Liver (tissue), 9 donors: ENCODE results near the gene TSPAN19. TPM values are rescaled to one million over a fixed set of nuclear protein-coding genes. Genes with fewer than 3 reads are reported as not detected.

Experiments
- DNase-seq: peaks from one replicate; pipeline ENCODE4 v3.0.0-alpha.2; 2017; ENCODE audit warnings: low spot score
- H3K27ac ChIP-seq, 2 donors: one replicate each; pipeline ENCODE4 v1.7.0; 2013; ENCODE audit warnings: inconsistent platforms in 2 of 2, low read length in 2 of 2, control low read depth in 1 of 2, low read depth in 1 of 2, mild to moderate bottlenecking in 1 of 2
- H3K27me3 ChIP-seq, 4 donors: one replicate each; pipeline versions ENCODE4 v1.6.1 to v1.7.0; 2013; ENCODE audit warnings: low read length in 3 of 4, inconsistent platforms in 1 of 4, mild to moderate bottlenecking in 1 of 4, moderate library complexity in 1 of 4; ENCODE audit not compliant: control insufficient read depth in 4 of 4, insufficient read depth in 4 of 4
- H3K36me3 ChIP-seq, 4 donors: one replicate each; pipeline versions ENCODE4 v1.6.1 to v1.7.0; 2013; ENCODE audit warnings: low read length in 3 of 4, mild to moderate bottlenecking in 3 of 4, low read depth in 1 of 4, moderate library complexity in 1 of 4; ENCODE audit not compliant: control insufficient read depth in 4 of 4, insufficient read depth in 3 of 4
- H3K4me1 ChIP-seq, 4 donors: one replicate each; pipeline versions ENCODE4 v1.6.1 to v1.7.0; 2013; ENCODE audit warnings: low read length in 3 of 4, mild to moderate bottlenecking in 3 of 4, moderate library complexity in 1 of 4; ENCODE audit not compliant: control insufficient read depth in 4 of 4, insufficient read depth in 4 of 4
- H3K4me3 ChIP-seq, 3 donors: one replicate each; pipeline versions ENCODE4 v1.6.1 to v1.7.0; 2013; ENCODE audit warnings: low read length in 3 of 3, control low read depth in 1 of 3, low read depth in 1 of 3, mild to moderate bottlenecking in 1 of 3
- H3K9ac ChIP-seq, 2 donors: one replicate each; pipeline ENCODE4 v1.7.0; 2013; ENCODE audit warnings: low read length in 2 of 2, mild to moderate bottlenecking in 2 of 2, moderate library complexity in 2 of 2, control low read depth in 1 of 2, low read depth in 1 of 2
- H3K9me3 ChIP-seq, 4 donors: one replicate each; pipeline versions ENCODE4 v1.6.1 to v1.7.0; 2013; ENCODE audit warnings: low read length in 3 of 4; ENCODE audit not compliant: control insufficient read depth in 4 of 4
- CTCF ChIP-seq: fragments of 150-350 bp; IDR thresholded peaks from 2 replicates; pipeline ENCODE4 v1.5.1; 2017; ENCODE audit warnings: improper control_type of control experiment, low read depth, low read length; ENCODE audit not compliant: missing input control
- EGR1 ChIP-seq, 2 donors: IDR thresholded peaks; 2 replicates each; pipeline ENCODE4 v1.6.1; 2016 to 2018; ENCODE audit warnings: antibody characterized with exemption in 2 of 2, low read depth in 2 of 2
- FOXA1 ChIP-seq: IDR thresholded peaks from 2 replicates; pipeline ENCODE4 v1.6.1; 2016; ENCODE audit warnings: antibody characterized with exemption
- FOXA2 ChIP-seq: IDR thresholded peaks from 2 replicates; pipeline ENCODE4 v1.6.1; 2016; ENCODE audit warnings: antibody characterized with exemption
- GABPA ChIP-seq, 2 donors: IDR thresholded peaks in 1 of 2; conservative IDR thresholded peaks in 1 of 2; 2 replicates each; pipeline ENCODE4 v1.6.1; 2016; ENCODE audit warnings: antibody characterized with exemption in 2 of 2, mild to moderate bottlenecking in 1 of 2, moderate library complexity in 1 of 2
- HNF4A ChIP-seq, 2 donors: conservative IDR thresholded peaks; 2 replicates each; pipeline ENCODE4 v1.6.1; 2016; ENCODE audit warnings: antibody characterized with exemption in 2 of 2, mild to moderate bottlenecking in 2 of 2
- HNF4G ChIP-seq: IDR thresholded peaks from 2 replicates; pipeline ENCODE4 v1.6.1; 2016; ENCODE audit warnings: antibody characterized with exemption
- JUND ChIP-seq, 2 donors: IDR thresholded peaks; 2 replicates each; pipeline ENCODE4 v1.6.1; 2016; ENCODE audit warnings: antibody characterized with exemption in 2 of 2
- MAX ChIP-seq: IDR thresholded peaks from 2 replicates; pipeline ENCODE4 v1.6.1; 2016; ENCODE audit warnings: antibody characterized with exemption
- NR2F2 ChIP-seq: IDR thresholded peaks from 2 replicates; pipeline ENCODE4 v1.6.1; 2016; ENCODE audit warnings: antibody characterized with exemption
- RAD21 ChIP-seq, 2 donors: IDR thresholded peaks; 2 replicates each; pipeline ENCODE4 v1.6.1; 2016; ENCODE audit warnings: antibody characterized with exemption in 2 of 2, mild to moderate bottlenecking in 2 of 2
- RXRA ChIP-seq, 2 donors: IDR thresholded peaks; 2 replicates each; pipeline ENCODE4 v1.6.1; 2017 to 2018; ENCODE audit warnings: antibody characterized with exemption in 2 of 2, mild to moderate bottlenecking in 1 of 2
- SP1 ChIP-seq: IDR thresholded peaks from 2 replicates; pipeline ENCODE4 v1.6.1; 2018; ENCODE audit warnings: antibody characterized with exemption, mild to moderate bottlenecking
- TAF1 ChIP-seq: conservative IDR thresholded peaks from 2 replicates; pipeline ENCODE4 v1.6.1; 2016; ENCODE audit warnings: antibody characterized with exemption, mild to moderate bottlenecking
- YY1 ChIP-seq: IDR thresholded peaks from 2 replicates; pipeline ENCODE4 v1.6.1; 2016; ENCODE audit warnings: antibody characterized with exemption, mild to moderate bottlenecking
- WGBS: extraction: QIAGEN DNeasy Blood & Tissue Kit; methylation state at CpG from one replicate; pipeline ENCODE4 v1.1.7; 2013; 5-methylcytosine and 5-hydroxymethylcytosine counted together
- polyA plus RNA-seq, 2 donors: library from polyadenylated mRNA; stranded (reverse) in 1 of 2; unstranded in 1 of 2; fragments of 200-250 nt in 1 of 2; fragments of >200 nt in 1 of 2; fragmentation: Nextera tagmentation in 1 of 2; extraction: Ambion mirVana in 1 of 2; gene quantifications; one replicate each; pipeline versions ENCODE4 v1.2.1 to v1.2.3, GENCODE V29; 2013 to 2015
- total RNA-seq, 2 donors: library from RNA; depleted of rRNA; stranded (reverse); fragments of >200 nt; gene quantifications; one replicate each; pipeline ENCODE4 v1.2.3, GENCODE V29; 2014
- TF ChIP-seq, protein P1 (sequence below): IDR thresholded peaks from 2 replicates; pipeline ENCODE4 v1.6.1; 2016; ENCODE audit warnings: antibody characterized with exemption
- TF ChIP-seq, protein P2 (sequence below): IDR thresholded peaks from 2 replicates; pipeline ENCODE4 v1.6.1; 2016; ENCODE audit warnings: antibody characterized with exemption
- TF ChIP-seq, protein P3 (sequence below): IDR thresholded peaks from 2 replicates; pipeline ENCODE4 v1.6.1; 2016; ENCODE audit warnings: antibody characterized with exemption, mild to moderate bottlenecking
- donor health status: healthy.
- donor health status: healthy.
- donor health status: healthy.
- donor health status: healthy.
- donor health status: healthy.

The TSPAN19 gene
- total RNA-seq: not detected
- not detected for polyA plus RNA-seq

GRCh38 chr12:85036234-85036707 lies at the start of gene TSPAN19, which contains the start of gene LRRIQ1:
Gene TSPAN19, minus strand, starts transcription at chr12:85036277. Its CDS starts 6,331 bp downstream, at chr12:85029946.
Gene LRRIQ1, plus strand, starts transcription at chr12:85036351. Its CDS starts 1,826 bp downstream, at chr12:85038177.
- DNase-seq: peak; percentile 39
- Histone ChIP-seq H3K36me3 (no peaks in the 10 kb centered on the region), H3K4me3 (peak within 1 kb of the TSS in 2 of 3 donors; percentile 18 to 61), H3K9me3 (no peaks in the 10 kb centered on the region), H3K27ac (no peak within 1 kb of the TSS), H3K9ac (no peak within 1 kb of the TSS), H3K4me1 (peaks cover 0 to 7% (median 2%) of the 10 kb centered on the region in 4 donors), H3K27me3 (peaks cover 0 to 7% (median 1%) of the 10 kb centered on the region in 4 donors)
- TF ChIP-seq MAX (no peak), EGR1 (IDR thresholded peaks at IDR 0.05; ENCODE audit: low read depth in 2 of 2) (no peak), FOXA2 (no peak), RAD21 (IDR thresholded peaks at IDR 0.05) (no peak), SP1 (no peak), YY1 (peak; percentile 54), HNF4A (conservative IDR thresholded peaks at IDR 0.05) (no peak)
- TF ChIP-seq, protein P1, sequence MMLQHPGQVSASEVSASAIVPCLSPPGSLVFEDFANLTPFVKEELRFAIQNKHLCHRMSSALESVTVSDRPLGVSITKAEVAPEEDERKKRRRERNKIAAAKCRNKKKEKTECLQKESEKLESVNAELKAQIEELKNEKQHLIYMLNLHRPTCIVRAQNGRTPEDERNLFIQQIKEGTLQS: no peak
- TF ChIP-seq, protein P2, sequence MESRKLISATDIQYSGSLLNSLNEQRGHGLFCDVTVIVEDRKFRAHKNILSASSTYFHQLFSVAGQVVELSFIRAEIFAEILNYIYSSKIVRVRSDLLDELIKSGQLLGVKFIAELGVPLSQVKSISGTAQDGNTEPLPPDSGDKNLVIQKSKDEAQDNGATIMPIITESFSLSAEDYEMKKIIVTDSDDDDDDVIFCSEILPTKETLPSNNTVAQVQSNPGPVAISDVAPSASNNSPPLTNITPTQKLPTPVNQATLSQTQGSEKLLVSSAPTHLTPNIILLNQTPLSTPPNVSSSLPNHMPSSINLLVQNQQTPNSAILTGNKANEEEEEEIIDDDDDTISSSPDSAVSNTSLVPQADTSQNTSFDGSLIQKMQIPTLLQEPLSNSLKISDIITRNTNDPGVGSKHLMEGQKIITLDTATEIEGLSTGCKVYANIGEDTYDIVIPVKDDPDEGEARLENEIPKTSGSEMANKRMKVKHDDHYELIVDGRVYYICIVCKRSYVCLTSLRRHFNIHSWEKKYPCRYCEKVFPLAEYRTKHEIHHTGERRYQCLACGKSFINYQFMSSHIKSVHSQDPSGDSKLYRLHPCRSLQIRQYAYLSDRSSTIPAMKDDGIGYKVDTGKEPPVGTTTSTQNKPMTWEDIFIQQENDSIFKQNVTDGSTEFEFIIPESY: peak; percentile 45
- WGBS: 4% methylated on average over 22 of the region's 22 CpGs

DNA sequence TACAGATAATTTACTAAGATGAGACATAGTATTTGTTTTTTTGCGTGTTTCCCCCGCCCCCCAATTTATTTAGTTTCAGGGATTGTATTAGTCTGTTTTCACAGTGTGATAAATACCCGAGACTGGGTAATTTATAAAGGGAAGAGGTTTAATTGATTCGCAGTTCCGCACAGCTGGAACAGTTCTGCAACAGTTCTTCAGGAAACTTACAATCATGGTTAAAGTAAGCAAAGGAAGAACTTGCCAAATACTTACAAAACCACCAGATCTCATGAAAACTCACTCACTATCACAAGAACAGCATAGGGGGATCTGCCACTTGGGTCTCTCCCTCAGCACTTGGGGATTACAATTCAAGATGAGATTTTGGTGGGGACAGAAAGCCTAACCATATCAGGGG lies 49.0 kb upstream of the TSPAN19 start:
- Histone ChIP-seq H3K9ac (no peak overlapping the region), H3K9me3 (no peaks in the 10 kb centered on the region), H3K4me3 (no peak overlapping the region), H3K4me1 (no peaks in the 10 kb centered on the region), H3K36me3 (no peaks in the 10 kb centered on the region), H3K27me3 (peaks cover 0 to under 1% (median 0%) of the 10 kb centered on the region in 4 donors), H3K27ac (no peak overlapping the region)
- 73% methylated on average over 5 of the region's 5 CpGs for WGBS
- no peak for DNase-seq
- no peak for TF ChIP-seq EGR1 (IDR thresholded peaks at IDR 0.05; ENCODE audit: low read depth in 2 of 2)
- TF ChIP-seq NR2F2: no peak
- TF ChIP-seq RXRA (IDR thresholded peaks at IDR 0.05): no peak
- TF ChIP-seq, protein P2: no peak
- TF ChIP-seq YY1: no peak
- no peak for TF ChIP-seq CTCF
- TF ChIP-seq GABPA (IDR thresholded peaks at IDR 0.05 in 1 of 2, conservative IDR thresholded peaks at IDR 0.05 in 1 of 2): no peak
- TF ChIP-seq FOXA2: no peak
- TF ChIP-seq, protein P1: no peak
- no peak for TF ChIP-seq RAD21 (IDR thresholded peaks at IDR 0.05)
- TF ChIP-seq MAX: no peak
- no peak for TF ChIP-seq HNF4G
- TF ChIP-seq FOXA1: no peak
- no peak for TF ChIP-seq JUND (IDR thresholded peaks at IDR 0.05)
- no peak for TF ChIP-seq SP1
- TF ChIP-seq TAF1: no peak
- TF ChIP-seq, protein P3, sequence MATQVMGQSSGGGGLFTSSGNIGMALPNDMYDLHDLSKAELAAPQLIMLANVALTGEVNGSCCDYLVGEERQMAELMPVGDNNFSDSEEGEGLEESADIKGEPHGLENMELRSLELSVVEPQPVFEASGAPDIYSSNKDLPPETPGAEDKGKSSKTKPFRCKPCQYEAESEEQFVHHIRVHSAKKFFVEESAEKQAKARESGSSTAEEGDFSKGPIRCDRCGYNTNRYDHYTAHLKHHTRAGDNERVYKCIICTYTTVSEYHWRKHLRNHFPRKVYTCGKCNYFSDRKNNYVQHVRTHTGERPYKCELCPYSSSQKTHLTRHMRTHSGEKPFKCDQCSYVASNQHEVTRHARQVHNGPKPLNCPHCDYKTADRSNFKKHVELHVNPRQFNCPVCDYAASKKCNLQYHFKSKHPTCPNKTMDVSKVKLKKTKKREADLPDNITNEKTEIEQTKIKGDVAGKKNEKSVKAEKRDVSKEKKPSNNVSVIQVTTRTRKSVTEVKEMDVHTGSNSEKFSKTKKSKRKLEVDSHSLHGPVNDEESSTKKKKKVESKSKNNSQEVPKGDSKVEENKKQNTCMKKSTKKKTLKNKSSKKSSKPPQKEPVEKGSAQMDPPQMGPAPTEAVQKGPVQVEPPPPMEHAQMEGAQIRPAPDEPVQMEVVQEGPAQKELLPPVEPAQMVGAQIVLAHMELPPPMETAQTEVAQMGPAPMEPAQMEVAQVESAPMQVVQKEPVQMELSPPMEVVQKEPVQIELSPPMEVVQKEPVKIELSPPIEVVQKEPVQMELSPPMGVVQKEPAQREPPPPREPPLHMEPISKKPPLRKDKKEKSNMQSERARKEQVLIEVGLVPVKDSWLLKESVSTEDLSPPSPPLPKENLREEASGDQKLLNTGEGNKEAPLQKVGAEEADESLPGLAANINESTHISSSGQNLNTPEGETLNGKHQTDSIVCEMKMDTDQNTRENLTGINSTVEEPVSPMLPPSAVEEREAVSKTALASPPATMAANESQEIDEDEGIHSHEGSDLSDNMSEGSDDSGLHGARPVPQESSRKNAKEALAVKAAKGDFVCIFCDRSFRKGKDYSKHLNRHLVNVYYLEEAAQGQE: no peak
- no peak for TF ChIP-seq HNF4A (conservative IDR thresholded peaks at IDR 0.05)
